ENCODE results near the gene MTFMT.

Gene MTFMT

DNA sequence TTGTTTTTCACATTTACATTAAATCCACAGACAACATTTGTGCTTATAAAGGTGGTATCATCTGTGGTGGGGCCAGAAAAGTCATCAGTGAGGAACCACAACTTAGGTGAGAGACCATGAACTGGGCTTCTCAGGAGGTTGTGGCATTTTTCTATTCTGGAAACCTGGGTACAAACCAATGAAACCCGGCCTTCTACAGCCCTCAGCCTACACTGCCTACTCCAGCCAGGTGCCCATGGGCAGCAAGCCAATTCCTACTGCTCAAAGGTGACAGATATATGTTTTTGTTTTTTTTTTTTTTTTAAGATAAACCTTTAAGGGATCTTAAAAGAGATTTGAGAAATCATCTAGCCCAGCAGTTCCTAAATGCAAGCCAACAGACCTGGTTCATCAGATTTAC is 60.0 kb downstream of the MTFMT start:
- Mint-ChIP-seq H3K27ac (no peak overlapping the region), H3K4me3 (no peak overlapping the region), H3K27me3 (ENCODE audit: low read depth) (no peaks in the 10 kb centered on the region), H3K4me1 (ENCODE audit: low read depth) (no peaks in the 10 kb centered on the region), H3K36me3 (ENCODE audit: low read depth) (peaks cover 35% of the 10 kb centered on the region), H3K9me3 (no peaks in the 10 kb centered on the region)
- no peak for DNase-seq (ENCODE audit: low spot score)

DNA sequence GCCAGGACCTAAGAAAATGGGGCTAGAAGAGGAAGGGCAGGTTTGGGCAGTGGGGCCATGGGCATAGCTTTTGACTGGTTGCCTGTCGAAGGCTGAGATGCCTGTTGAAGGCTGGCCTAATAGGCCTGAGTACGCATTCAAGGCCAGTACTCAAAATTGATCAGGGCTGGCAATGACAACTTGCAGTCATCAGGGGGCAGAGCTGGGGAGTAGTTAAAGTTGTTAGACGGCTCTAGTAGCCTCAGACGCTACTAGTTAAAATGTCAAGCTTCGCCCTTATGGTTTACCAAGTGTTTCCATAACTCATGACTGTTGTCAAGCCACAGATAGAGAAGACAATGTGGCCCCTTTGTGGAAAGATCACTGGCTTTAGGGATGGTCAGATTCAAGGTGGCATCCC is 68.4 kb downstream of the MTFMT start:
- H3K27ac Mint-ChIP-seq: no peak overlapping the region
- no peak overlapping the region for H3K4me3 Mint-ChIP-seq
- DNase-seq (ENCODE audit: low spot score): no peak
- H3K9me3 Mint-ChIP-seq: no peaks in the 10 kb centered on the region
- H3K36me3 Mint-ChIP-seq (ENCODE audit: low read depth): peaks cover 50% of the 10 kb centered on the region
- no peaks in the 10 kb centered on the region for H3K27me3 Mint-ChIP-seq (ENCODE audit: low read depth)
- H3K4me1 Mint-ChIP-seq (ENCODE audit: low read depth): no peaks in the 10 kb centered on the region

DNA sequence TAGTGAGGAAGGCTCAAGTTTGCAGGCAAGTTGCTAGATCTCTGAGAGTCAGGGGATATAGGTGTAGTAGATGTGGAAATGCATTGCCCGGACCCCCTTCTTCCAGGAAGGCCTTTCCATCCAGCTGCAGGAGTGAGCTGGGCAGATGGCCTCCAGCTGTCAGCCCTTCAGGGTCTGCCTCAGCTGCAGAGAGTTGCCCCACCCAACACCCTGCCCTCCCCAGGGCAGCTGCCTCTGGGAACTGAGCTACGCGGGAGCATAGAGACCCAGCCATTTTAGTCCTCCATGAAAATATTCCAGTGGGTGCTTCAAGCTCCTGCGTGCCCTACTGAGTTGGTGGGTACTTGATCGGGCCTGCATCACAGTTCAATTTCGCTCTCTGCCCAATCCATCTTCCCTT is 69.3 kb downstream of the MTFMT start:
- H3K36me3 Mint-ChIP-seq (ENCODE audit: low read depth): peaks cover 53% of the 10 kb centered on the region
- H3K4me1 Mint-ChIP-seq (ENCODE audit: low read depth): no peaks in the 10 kb centered on the region
- no peak overlapping the region for H3K27ac Mint-ChIP-seq

DNA sequence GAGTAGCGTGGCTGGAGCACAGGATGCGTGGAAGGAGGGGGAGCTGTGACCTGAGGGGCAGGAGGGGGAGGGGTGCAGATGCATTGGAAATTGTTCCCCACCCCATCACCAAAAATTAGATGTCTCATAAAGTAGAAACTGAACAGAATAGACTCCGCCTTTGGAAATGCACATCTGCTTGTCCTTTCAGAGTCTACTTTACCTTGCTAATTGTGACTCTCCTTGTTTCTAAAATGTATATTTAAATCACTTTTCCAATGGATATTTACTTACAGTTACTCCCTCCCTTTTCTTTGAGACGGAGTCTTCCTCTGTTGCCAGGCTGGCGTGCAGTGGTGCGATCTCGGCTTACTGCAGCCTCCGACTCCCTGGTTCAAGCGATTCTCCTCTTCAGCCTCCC is 70.3 kb downstream of the MTFMT start:
- no peak overlapping the region for H3K27ac Mint-ChIP-seq
- DNase-seq (ENCODE audit: low spot score): no peak

More for the DNA sequence above, 69.3 kb downstream of the MTFMT start:
- H3K4me3 Mint-ChIP-seq: no peak overlapping the region
- H3K9me3 Mint-ChIP-seq: no peaks in the 10 kb centered on the region
- no peak for DNase-seq (ENCODE audit: low spot score)
- H3K27me3 Mint-ChIP-seq (ENCODE audit: low read depth): no peaks in the 10 kb centered on the region

DNA sequence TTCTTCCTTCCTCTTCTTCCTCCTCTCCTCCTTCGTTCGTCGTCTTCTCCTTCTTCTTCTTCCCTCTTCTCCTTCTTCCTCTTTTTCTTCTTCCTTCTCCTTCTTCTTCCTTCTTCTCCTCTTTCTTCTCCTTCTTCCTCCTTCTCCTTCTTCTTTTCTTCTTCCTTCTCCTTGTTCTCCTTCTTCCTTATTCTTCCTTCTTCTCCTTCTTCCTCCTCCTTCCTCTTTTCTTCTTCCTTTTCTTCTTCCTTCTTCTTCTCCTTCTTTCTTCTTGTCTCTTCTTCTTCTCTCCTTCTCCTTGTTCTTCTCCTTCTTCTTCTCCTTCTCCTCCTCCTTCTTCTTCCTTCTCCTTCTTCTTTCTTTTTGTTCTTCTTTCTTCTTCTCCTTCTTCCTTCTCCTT is 75.0 kb downstream of the MTFMT start:
- DNase-seq (ENCODE audit: low spot score): no peak
- H3K4me3 Mint-ChIP-seq: no peak overlapping the region
- no peaks in the 10 kb centered on the region for H3K4me1 Mint-ChIP-seq (ENCODE audit: low read depth)
- no peaks in the 10 kb centered on the region for H3K27me3 Mint-ChIP-seq (ENCODE audit: low read depth)
- H3K27ac Mint-ChIP-seq: no peak overlapping the region
- no peaks in the 10 kb centered on the region for H3K9me3 Mint-ChIP-seq
- H3K36me3 Mint-ChIP-seq (ENCODE audit: low read depth): peaks cover 13% of the 10 kb centered on the region

More for the DNA sequence above, 70.3 kb downstream of the MTFMT start:
- peaks cover 43% of the 10 kb centered on the region for H3K36me3 Mint-ChIP-seq (ENCODE audit: low read depth)
- H3K27me3 Mint-ChIP-seq (ENCODE audit: low read depth): no peaks in the 10 kb centered on the region
- H3K4me3 Mint-ChIP-seq: no peak overlapping the region
- H3K9me3 Mint-ChIP-seq: no peaks in the 10 kb centered on the region
- no peaks in the 10 kb centered on the region for H3K4me1 Mint-ChIP-seq (ENCODE audit: low read depth)

DNA sequence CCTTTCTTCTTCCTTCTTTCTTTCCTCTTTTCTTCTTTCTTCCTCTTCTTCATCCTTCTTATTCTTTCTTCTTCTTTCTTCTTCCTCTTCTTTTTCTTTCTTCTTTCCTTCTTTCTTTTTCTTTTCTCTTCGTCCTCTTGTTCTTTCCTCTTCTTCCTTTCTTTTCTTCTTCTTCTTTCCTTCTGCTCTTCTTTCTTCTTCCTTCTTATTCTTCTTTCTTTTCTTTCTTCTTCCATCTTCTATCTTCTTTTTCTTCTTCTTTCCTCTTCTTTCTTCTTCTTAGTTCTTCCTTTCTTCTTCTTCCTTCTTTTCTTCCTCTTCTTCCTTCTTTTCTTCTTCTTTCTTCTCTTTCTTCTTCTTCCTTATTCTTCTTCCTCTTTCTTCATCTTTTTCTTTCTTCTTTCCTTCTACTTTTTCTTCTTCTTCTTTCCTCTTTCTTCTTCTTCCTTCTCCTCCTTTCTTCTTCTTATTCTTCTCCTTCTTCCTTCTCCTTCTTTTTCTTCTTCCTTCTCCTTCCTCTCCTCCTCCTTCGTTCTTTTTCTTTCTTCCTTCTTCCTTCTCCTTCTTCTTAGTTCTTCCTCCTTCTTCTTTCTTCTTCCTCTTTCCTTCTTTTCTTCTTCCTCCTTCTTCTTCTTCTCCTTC is 77.5 kb downstream of the MTFMT start:
- no peaks in the 10 kb centered on the region for H3K27me3 Mint-ChIP-seq (ENCODE audit: low read depth)
- no peaks in the 10 kb centered on the region for H3K9me3 Mint-ChIP-seq
- peaks cover 7% of the 10 kb centered on the region for H3K36me3 Mint-ChIP-seq (ENCODE audit: low read depth)
- no peak for DNase-seq (ENCODE audit: low spot score)
- H3K27ac Mint-ChIP-seq: peak overlapping the region; percentile 60
- no peaks in the 10 kb centered on the region for H3K4me1 Mint-ChIP-seq (ENCODE audit: low read depth)
- no peak overlapping the region for H3K4me3 Mint-ChIP-seq

Data from T-helper 2 cell treated with Interferon-gamma antibody and Interleukin-4, amounts not matched to agents 5 μg/mL and 100 μg/mL, for 36 hours (primary cell).